ENCODE data around the gene FGD3. TPM values are rescaled to one million over a fixed set of nuclear protein-coding genes. Genes with fewer than 3 reads are reported as not detected.

Gene FGD3
- total and polyA plus RNA-seq, 2 donors (not counting 1 experiment from before 2014, with no cell fraction given): 130 to 134 TPM

DNA sequence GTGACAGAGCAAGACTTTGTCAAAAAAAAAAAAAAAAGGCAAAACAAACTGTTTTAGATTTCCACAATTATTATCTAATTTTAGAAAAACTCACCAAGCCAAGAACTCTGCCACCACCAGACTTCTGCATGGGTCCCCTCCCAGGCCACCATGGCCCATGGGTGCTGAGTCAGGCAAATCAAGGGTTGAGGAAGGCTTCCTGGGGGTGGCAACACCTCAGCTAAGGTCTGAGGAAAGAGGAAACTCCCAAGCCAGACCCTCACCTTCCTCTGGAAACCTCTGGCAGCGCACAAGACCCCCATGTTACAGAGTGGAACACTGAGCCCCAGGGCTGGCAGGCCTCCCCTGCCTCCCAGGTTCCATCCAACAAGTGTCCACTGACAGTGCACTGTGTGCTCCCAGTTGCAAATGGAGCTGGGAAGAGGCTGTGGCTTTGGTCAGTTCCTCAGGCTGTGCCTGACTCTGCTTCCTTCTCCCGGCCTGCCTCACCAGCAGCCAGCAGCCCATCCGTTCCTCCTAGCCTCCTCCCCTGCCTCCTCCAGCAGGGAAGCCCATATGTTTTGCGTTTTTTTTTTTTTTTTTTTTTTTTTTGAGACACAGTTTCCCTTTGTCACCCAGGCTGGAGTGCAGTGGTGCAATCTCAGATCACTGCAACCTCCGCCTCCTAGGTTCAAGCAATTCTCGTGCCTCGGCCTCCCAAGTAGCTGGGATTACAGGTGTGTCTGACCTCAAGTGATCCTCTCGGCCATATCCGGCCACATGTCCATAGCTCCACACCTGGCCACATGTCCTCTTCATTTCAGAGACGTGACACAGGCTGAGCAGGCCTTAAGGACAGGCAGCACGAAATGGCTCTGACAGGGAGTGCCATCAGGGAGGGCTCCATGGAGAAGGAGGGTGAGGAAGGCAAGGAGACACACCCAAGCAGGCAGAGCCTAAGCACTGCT, 107.7 kb downstream of the FGD3 start:
- Histone ChIP-seq H3K27ac (ENCODE audit: low read length in 2 of 2) (no peak overlapping the region), H3K9me3 (ENCODE audit: control extremely low read depth in 1 of 3, control insufficient read depth in 2 of 3, insufficient read depth in 1 of 3, low read length in 2 of 3) (no peaks in the 10 kb centered on the region), H3K9ac (ENCODE audit: low read length) (no peak overlapping the region), H2AFZ (ENCODE audit: insufficient read depth, low read depth, low read length, poor library complexity, severe bottlenecking) (no peak overlapping the region), H3K27me3 (replicated peaks in 1 of 4; ENCODE audit: control extremely low read depth in 1 of 4, control insufficient read depth in 3 of 4, insufficient read depth in 4 of 4, low read length in 3 of 4) (no peaks in the 10 kb centered on the region), H3K36me3 (replicated peaks in 1 of 2; ENCODE audit: control extremely low read depth in 1 of 2, control insufficient read depth in 1 of 2, extremely low read depth in 1 of 2, insufficient read depth in 2 of 2, low read length in 1 of 2) (no peaks in the 10 kb centered on the region), H3K4me3 (ENCODE audit: control extremely low read depth in 1 of 5, extremely low read depth in 1 of 5, insufficient read depth in 1 of 5, low read depth in 2 of 5, low read length in 4 of 5) (no peak overlapping the region), H3K4me2 (replicated peaks; ENCODE audit: low read depth, low read length, poor library complexity, severe bottlenecking) (no peak overlapping the region), H3K4me1 (ENCODE audit: control insufficient read depth in 2 of 2, insufficient read depth in 2 of 2, low read length in 2 of 2) (peaks cover 15 to 25% of the 10 kb centered on the region in 2 donors), H3K79me2 (ENCODE audit: control insufficient read depth, insufficient read depth, low read length) (no peaks in the 10 kb centered on the region), H4K20me1 (ENCODE audit: control insufficient read depth, insufficient read depth, low read length, poor library complexity, severe bottlenecking) (no peaks in the 10 kb centered on the region)
- H3K4me3 Mint-ChIP-seq: no peak overlapping the region
- POLR2A ChIA-PET: interaction anchor here (0.7 kb wide), 1 partner anchor 37 kb away, joined by 7 read pairs; no protein-coding TSS in a partner anchor
- peaks cover 35% of the 10 kb centered on the region for H3K4me1 Mint-ChIP-seq
- TF ChIP-seq, protein P1, sequence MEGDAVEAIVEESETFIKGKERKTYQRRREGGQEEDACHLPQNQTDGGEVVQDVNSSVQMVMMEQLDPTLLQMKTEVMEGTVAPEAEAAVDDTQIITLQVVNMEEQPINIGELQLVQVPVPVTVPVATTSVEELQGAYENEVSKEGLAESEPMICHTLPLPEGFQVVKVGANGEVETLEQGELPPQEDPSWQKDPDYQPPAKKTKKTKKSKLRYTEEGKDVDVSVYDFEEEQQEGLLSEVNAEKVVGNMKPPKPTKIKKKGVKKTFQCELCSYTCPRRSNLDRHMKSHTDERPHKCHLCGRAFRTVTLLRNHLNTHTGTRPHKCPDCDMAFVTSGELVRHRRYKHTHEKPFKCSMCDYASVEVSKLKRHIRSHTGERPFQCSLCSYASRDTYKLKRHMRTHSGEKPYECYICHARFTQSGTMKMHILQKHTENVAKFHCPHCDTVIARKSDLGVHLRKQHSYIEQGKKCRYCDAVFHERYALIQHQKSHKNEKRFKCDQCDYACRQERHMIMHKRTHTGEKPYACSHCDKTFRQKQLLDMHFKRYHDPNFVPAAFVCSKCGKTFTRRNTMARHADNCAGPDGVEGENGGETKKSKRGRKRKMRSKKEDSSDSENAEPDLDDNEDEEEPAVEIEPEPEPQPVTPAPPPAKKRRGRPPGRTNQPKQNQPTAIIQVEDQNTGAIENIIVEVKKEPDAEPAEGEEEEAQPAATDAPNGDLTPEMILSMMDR (IDR thresholded peaks at IDR 0.05): no peak
- TF ChIP-seq EZH2 (IDR thresholded peaks at IDR 0.05; ENCODE audit: borderline replicate concordance, insufficient read depth, low read depth, low read length, poor library complexity, severe bottlenecking): no peak
- CTCF ChIA-PET: interaction anchor here (0.6 to 1.6 kb wide), 6 partner anchors 11 to 54 kb away, joined by 3 to 11 read pairs (median 3); no protein-coding TSS in a partner anchor
- intact Hi-C loops (cut with micrococcal nuclease): loop anchor here (5.0 kb wide), 1 partner anchor 512 kb away; no protein-coding TSS in a partner anchor
- no peaks in the 10 kb centered on the region for H3K9me3 Mint-ChIP-seq (ENCODE audit: insufficient read depth)
- 86% methylated on average over 9 of the region's 11 CpGs for WGBS (ENCODE audit: insufficient coverage)
- peak overlapping the region; percentile 65 for H3K27ac Mint-ChIP-seq
- ATAC-seq (ENCODE audit: low read depth) (no peak), DNase-seq (no peak)
- no peaks in the 10 kb centered on the region for H3K27me3 Mint-ChIP-seq

All from B cell (primary cell).